CD4-positive, alpha-beta T cell treated with Interleukin-17A for 4 hours (primary cell): ENCODE results near the gene NRXN3.

Experiments used
- DNase-seq: peaks from one replicate; pipeline ENCODE4 v3.0.0-alpha.2; 2020; ENCODE audit warnings: mixed read lengths

Gene NRXN3

DNA sequence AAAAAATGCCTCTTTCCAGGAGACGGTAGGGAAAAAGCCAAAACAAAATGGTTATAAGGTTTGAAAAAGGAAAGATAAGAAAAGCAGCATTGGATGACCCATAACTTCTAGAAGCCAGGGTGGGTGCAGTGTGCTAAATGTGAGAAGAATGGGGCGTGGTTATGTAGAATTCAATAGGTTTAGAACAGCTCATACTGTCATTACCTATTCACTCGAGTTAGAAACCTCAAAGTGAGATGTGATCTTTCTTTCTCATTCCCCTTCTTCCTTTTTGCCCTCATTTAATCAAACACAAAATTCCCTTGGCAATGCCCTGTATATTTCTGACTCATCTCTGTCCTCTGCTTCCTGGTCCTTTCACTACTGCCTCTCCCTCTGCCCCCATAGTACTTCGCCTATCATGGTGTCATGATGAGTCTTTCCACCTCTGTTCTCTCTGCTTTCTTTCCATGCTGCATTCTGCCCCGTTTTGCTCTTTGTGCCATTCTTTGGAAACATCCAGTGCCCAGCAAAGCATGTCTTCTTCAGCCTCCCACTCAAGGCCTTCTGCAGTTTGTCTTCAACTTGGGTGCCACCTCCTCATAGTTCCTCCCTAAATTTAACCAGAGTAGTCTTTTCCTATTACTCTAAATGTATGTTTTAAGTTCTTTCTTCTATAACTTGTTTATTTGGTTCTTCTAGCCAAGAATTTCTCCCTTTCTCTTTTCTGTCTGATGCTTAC is 496.3 kb downstream of the NRXN3 start:
- no peak for DNase-seq

DNA sequence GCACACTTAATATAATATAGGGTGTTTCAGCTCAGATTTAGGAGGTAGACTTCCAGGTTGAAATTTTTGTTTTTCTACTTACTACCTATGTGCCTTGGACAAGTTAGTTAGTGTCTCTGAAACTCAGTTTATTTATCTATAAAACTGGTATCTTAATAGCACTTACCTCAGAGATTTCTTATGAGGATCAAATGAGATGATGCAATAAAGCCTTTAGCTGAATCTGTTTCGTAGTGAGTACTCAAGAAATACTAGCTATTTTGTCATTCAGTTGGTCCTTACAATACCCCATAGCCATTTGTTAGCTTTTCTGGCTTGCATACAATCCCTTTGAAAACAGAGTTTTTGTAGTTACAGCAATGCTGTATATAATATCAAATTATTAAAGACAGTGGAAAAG is 497.0 kb downstream of the NRXN3 start:
- DNase-seq, result no peak

DNA sequence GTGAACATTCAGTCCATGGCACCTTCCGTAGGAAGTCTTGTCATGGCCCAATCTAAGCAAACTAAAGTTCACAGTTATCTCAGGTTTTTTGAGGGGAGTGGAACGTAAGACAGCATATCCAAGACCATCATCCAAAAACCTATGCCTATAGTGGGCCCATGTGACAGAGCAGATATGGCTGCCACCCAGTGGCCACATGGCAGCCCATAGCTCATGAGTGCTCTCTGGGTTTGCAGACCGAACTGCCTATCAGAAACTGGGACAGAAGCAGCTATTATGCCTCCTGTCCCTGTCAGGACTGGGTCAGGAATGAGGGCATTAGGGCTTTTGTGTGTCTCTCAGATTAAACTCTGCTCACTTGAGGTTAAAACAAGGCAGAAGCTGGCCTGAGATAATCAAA is 503.7 kb downstream of the NRXN3 start:
- DNase-seq, result no peak

DNA sequence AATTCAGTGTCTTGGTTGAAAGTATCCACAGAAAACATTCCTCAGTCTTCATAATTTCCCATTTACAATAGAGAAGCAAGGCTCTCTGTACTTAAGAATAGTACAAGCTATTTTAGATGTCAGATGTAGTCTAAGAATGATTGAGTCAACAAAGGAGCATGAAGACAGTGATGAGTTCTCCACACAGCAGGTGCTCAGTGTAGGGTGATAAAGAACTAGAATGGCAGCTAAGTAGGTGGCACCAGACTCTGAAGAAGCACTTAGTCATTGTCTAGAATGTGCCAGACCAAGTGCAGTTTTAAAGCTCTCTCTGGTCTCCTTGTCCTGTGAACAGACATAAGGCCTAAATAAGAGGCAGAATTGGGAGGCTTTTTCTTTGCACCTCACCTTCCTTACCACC is 504.6 kb downstream of the NRXN3 start:
- no peak for DNase-seq

- DNase-seq, result no peak
These were observed 513.0 kb downstream of the NRXN3 start for GRCh38 chr14:78683206-78683605.

- DNase-seq, result no peak
These were observed 513.8 kb downstream of the NRXN3 start for GRCh38 chr14:78683981-78684380.

DNA sequence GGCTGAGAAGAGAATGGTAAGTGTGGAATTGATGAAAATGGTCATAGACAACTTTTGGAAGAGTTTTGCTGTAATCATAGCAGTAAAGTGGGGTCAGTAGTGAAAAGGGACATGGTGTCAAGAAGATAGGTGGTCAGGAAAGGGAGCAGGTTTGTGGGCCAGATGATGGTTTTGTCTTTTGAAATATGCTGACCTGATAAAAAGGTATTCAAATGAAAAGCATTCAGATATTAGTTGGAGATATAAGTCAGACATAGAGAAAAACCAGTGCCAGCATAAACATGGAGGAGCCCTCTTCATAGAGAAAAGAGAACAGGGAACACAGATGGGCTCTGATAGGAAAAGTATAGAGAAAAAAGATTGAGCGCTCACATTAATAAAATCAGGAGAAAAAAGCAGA is 518.3 kb downstream of the NRXN3 start:
- DNase-seq, result no peak

DNA sequence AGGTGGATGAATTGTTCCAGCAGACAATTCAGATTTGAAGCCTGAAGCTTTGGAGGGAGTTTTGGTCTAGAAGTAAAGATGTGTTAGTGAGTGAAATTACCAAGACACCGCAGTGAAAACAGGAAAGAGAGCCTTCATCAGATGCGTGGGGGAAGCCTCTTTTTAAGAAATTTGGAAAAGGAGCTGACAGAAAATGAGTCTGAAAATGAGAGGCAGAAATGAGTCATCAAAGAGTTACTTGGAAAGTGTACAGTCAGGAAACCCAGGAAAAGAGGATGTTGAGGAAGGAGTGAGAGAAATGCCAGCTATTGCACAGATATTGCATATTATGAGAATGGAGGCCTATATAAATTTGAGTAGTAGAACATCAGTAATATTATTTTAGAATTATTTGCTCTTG is 520.7 kb downstream of the NRXN3 start:
- no peak for DNase-seq

GRCh38 chr14:78697341-78697740 is 527.2 kb downstream of the NRXN3 start:
- DNase-seq, result no peak

DNA sequence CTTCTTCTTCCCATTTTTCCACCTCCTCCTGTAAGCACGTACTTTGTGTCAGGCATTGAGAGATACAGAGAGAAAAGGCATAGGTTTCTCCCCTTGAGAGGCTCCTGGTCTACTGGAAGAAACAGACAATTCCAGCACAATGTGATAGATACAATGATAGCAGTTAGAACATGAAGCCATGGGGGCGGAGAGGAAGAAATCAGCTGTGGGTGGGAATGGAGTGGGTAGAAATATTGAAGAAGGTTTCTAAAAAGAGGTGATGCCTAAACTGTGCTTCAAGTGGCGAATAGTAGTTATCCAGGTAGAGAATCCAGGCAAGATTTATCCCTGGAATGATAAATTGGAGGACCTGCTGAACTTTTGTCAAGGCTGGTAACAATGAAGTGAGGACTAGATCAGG is 528.8 kb downstream of the NRXN3 start:
- no peak for DNase-seq

GRCh38 chr14:78700236-78700635 is 530.1 kb downstream of the NRXN3 start:
- no peak for DNase-seq

DNA sequence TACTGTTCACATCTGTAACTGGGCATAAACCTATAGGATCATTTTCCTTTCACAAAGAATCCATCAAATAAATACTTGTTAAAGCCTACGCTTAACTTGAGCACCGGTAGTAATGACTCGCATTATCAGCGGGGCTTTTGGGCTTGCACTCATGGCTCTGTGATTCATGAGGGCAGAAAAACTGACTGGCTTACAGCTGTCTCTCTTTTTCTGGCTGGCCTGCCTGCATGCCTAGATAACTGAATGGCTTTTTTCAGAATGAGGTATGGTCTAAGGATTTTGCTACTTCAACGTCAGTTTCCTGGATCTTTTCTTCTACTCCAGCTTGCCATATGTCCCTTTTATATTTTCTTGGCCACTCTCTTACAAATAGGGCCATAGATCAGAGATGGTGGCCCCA is 531.1 kb downstream of the NRXN3 start:
- no peak for DNase-seq

DNA sequence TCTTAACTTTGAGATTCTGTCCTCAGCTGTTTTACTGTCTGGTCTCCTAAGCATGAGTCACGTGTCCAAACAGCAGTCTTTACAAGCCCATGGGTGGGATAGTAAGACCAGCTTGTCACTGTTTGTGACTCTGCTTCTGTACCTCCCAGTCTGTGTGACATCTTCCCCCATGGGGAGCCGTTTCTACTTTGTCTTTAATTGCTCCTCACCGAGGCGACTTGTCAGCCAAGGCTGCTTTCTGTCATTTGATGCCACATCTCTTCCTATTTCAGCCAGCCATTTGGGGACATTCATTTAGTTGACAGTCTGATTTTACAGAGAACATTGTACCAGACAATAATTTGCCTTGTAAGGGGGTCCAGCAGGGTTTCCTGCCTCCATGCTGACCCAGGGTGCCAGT is 534.8 kb downstream of the NRXN3 start:
- DNase-seq, result no peak

DNA sequence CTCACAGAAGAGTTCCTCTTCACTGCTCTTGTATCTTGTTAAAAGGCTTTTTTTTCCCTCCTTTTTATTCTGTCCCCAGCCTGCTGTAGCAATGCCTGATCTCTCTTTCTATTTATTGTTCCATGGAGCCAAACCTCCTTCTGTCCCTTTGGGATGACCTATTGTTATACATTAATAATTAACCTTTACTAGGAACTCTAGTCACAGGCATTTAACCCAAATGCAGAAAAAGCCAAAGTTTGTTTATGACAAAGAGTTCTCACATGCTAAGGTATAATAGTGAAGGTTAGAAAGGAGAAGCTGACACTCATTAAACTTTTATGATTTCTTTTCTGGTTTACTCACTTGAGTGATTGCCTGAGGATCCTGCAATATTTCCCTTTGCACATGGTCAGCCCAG is 535.8 kb downstream of the NRXN3 start:
- no peak for DNase-seq

- no peak for DNase-seq
These were observed 539.8 kb downstream of the NRXN3 start for GRCh38 chr14:78709795-78710557.

- no peak for DNase-seq
These were observed 540.8 kb downstream of the NRXN3 start for GRCh38 chr14:78710963-78711362.

- no peak for DNase-seq
These were observed 543.5 kb downstream of the NRXN3 start for GRCh38 chr14:78713716-78714115.

GRCh38 chr14:78714711-78715110 is 544.5 kb downstream of the NRXN3 start:
- DNase-seq, result no peak

GRCh38 chr14:78721756-78722480 is 551.7 kb downstream of the NRXN3 start:
- DNase-seq, result no peak

DNA sequence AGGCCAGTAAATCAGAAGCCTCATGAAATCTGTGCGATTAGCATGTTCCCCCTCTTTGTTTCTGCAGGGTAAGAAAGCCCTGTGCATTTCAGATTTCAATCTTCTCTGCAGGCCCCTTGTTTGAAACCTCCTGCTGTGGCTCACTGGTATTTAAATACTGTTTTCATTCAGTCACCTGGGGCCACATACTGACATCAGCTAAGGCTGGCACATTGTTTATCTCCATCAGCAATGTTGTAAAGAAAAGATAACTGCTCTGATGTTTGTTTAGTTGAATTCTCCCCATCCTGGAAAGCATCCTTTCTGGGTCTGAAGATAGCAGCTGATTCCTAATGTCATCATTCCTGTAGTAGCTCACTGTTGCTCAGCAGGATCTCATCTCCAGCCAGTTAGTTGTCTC is 554.9 kb downstream of the NRXN3 start:
- DNase-seq, result no peak

GRCh38 chr14:78737116-78737515 is 566.9 kb downstream of the NRXN3 start:
- no peak for DNase-seq

DNA sequence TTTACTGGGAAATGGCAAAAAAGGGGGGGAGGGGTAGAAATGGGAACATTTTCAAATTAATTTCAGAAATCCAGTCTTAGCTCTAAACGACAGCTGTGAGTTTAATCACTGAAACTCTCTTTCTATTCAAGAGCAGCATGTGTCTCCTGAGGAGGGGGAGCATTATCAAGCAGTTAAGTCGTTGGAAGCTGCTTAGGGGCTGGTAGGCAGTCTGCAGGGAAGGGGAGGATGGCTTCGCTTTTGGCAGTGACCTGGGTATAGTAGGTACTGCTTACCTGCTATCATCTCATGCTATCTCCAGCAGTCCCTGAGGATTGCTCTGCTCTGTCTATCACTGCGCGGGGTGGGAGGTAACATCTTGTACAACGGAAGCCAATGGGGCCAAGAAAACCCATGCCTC is 567.4 kb downstream of the NRXN3 start:
- no peak for DNase-seq

DNA sequence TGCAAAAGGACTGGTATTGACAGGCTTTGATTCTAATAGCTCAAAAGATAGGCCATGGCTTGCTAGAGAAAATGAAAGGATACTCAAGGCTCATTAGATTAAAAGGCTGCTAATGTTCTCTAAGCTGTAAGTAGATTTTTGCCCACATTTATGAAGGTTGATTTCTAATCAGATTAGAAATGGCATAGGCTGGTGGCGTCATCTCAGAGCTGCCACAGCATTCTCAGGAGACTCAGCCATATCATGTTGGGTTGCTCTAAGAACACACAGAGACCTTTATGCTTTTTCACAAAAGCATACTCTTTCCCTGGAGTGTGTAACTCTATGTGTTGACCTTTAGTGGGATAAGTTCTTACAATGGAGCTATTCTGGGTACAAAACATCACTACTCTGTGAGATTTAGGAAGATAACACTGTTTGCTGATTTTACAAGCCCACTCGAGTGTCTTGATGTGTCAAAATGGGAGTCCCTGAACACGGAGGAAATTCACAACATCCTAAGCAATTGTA is 576.0 kb downstream of the NRXN3 start:
- DNase-seq, result no peak

DNA sequence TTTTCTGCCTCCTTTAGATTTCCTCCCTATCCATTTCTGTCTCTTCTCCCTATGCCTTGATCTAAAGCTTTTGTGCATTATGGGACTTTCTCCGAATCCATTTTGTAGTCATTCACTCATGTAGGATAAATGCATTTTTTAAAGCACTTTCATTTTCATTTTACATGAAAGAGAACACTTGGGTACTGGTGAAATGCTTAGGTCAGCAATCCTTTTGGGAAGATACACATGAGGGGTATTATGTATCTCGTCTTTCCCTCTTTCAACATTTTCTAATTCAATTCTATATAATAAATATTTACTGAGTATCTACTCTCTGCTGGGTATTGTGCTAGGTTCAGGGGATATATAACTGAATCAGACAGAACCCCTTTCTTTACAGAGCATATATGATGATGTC is 577.6 kb downstream of the NRXN3 start:
- DNase-seq, result no peak
